ENCODE results near the gene ARHGAP45. TPM values are rescaled to one million over a fixed set of nuclear protein-coding genes. Genes with fewer than 3 reads are reported as not detected.

The ARHGAP45 gene
- total RNA-seq, 4 donors from 2014 or later = 9.5 to 29.8 (median 14.6) TPM

DNA sequence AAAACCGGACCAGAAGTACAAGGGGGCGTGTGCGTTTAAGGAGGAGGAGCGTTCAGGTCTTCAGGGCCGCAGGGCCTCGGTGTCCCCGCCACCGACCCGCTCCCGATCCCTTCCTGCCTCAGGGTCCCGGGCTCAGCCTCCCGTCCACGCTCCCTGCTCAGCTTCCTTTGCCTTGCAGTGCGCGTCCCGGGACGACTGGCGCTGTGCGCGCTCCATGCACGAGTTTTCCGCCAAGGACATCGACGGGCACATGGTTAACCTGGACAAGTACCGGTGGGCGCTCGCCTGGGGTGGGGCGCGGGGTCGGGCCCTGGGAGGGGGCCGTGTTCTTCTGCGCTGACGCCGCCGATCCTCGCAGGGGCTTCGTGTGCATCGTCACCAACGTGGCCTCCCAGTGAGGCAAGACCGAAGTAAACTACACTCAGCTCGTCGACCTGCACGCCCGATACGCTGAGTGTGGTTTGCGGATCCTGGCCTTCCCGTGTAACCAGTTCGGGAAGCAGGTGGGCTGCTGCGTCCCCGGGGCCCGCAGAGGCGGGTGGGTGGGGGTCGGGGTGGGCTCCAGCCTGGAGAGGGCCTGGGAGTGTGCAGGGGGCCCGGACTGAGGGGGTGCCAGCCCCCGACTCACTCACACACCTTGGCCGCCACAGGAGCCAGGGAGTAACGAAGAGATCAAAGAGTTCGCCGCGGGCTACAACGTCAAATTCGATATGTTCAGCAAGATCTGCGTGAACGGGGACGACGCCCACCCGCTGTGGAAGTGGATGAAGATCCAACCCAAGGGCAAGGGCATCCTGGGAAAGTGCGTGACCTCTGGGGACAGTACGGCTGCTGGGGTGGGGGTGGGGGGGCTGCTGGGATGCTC lies 38.3 kb downstream of the ARHGAP45 start:
- peak; percentile 63 for TF ChIP-seq POLR2AphosphoS5 (IDR thresholded peaks at IDR 0.05)
- TF ChIP-seq POLR2A (IDR thresholded peaks at IDR 0.05) = no peak
- no peaks in the 10 kb centered on the region for H3K9me3 ChIP-seq
- peaks cover 0 to 49% of the 10 kb centered on the region in 2 donors for H3K36me3 ChIP-seq
- no peak for ATAC-seq
- peak overlapping the region; percentile 75 to 83 for H3K4me3 ChIP-seq
- peak overlapping the region; percentile 98 to 99 (median 98) for H3K27ac ChIP-seq
- 88% methylated on average over 12 of the region's 69 CpGs; no CpG with 5 or more reads in 1 of the 2 donors for WGBS, 2 donors (ENCODE audit: low coverage in 1 of 2)
- no peaks in the 10 kb centered on the region for H3K27me3 ChIP-seq
- H3K4me1 ChIP-seq = peaks cover 0 to 66% (median 38%) of the 10 kb centered on the region in 3 donors

DNA sequence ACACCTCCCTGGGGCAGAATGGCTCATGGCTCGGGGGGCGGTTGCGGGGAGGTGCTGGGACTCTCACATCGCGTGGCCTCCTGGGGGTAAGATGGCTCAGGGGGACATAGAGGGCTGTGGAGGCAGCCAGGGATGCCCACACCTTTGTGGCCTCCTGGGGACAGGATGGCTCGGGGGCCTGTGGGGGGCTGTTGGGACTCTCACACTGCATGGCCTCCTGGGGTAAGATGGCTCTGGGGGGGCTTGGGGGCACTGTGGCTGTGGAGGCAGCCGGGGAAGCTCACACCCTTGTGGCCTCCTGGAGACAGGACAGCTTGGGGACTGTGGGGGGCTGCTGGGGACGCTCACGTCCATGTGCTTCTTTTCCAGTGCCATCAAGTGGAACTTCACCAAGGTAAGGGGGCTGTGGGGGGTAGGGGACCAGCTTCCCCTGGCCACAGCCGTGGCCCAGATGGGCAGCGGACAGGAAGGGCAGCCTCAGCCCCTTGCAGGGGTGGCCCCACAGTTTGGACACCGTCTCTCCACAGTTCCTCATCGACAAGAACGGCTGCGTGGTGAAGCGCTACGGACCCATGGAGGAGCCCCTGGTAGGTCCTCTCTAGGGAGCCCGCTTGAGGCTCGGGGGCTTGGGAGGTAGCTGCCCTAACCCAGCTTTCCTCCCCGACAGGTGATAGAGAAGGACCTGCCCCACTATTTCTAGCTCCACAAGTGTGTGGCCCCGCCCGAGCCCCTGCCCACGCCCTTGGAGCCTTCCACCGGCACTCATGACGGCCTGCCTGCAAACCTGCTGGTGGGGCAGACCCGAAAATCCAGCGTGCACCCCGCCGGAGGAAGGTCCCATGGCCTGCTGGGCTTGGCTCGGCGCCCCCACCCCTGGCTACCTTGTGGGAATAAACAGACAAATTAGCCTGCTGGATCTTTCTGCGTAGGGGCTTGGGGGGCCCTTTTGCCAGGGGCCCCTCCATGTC lies 39.2 kb downstream of the ARHGAP45 start:
- H3K4me3 ChIP-seq = peak overlapping the region in 1 of 2 donors; percentile 75
- H3K36me3 ChIP-seq = peaks cover 0 to 58% of the 10 kb centered on the region in 2 donors
- H3K4me1 ChIP-seq = peaks cover 0 to 57% (median 35%) of the 10 kb centered on the region in 3 donors
- 80 to 88% methylated on average over 2 to 5 of the region's 32 CpGs for WGBS, 2 donors (ENCODE audit: low coverage in 1 of 2)
- H3K27me3 ChIP-seq = no peaks in the 10 kb centered on the region
- ATAC-seq = no peak
- no peaks in the 10 kb centered on the region for H3K9me3 ChIP-seq
- TF ChIP-seq, protein P1, sequence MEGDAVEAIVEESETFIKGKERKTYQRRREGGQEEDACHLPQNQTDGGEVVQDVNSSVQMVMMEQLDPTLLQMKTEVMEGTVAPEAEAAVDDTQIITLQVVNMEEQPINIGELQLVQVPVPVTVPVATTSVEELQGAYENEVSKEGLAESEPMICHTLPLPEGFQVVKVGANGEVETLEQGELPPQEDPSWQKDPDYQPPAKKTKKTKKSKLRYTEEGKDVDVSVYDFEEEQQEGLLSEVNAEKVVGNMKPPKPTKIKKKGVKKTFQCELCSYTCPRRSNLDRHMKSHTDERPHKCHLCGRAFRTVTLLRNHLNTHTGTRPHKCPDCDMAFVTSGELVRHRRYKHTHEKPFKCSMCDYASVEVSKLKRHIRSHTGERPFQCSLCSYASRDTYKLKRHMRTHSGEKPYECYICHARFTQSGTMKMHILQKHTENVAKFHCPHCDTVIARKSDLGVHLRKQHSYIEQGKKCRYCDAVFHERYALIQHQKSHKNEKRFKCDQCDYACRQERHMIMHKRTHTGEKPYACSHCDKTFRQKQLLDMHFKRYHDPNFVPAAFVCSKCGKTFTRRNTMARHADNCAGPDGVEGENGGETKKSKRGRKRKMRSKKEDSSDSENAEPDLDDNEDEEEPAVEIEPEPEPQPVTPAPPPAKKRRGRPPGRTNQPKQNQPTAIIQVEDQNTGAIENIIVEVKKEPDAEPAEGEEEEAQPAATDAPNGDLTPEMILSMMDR (IDR thresholded peaks at IDR 0.05) = peak in 1 of 4 experiments; percentile 4
- no peak for TF ChIP-seq EP300 (IDR thresholded peaks at IDR 0.05)
- TF ChIP-seq POLR2A (IDR thresholded peaks at IDR 0.05) = no peak
- no peak for TF ChIP-seq POLR2AphosphoS5 (IDR thresholded peaks at IDR 0.05)
- H3K27ac ChIP-seq = peak overlapping the region in 3 of 4 donors; percentile 98

DNA sequence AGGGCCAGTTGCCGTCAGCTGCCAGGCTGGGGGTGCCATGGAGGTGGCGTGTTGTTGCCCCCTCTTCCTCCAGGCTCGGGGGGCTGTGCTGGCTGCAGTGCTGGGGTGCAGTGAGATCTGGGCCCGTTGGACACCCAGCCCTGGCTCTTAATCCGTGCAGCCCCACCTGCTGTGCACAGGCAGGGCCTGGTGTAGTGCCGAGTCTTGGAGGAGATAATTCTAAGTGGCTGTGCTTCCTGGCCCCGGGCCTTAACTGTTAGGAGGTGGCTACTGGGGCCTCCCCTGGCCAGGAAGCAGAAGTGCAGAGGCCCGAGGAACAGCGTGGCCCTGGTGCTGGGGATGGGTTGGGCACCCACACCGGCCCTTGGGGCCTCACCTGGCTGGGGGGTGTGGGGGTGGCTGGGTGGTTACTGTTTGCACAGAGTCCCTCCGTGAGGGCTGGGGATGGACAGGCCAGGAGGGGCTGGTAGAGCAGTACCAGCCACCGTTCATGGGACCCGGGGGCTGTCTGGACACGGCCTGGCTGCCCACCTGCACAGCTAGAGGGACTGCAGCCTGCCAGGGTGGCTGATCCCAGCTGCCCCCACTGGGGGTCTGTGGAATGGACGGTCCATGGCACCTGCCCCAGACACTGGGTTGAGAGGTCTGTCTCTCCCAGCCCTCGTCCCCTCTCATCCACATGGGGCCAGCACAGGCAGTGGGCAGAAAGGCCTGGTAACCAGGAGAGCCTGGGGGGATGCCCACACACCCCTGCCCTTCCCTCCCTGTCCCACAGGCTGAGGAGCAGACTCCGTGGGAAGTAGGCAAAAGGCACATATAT lies 40.1 kb downstream of the ARHGAP45 start:
- TF ChIP-seq POLR2A (IDR thresholded peaks at IDR 0.05) = no peak
- TF ChIP-seq, protein P1 (IDR thresholded peaks at IDR 0.05) = peak in 1 of 4 experiments; percentile 4
- Histone ChIP-seq H3K4me1 (peaks cover 0 to 54% (median 26%) of the 10 kb centered on the region in 3 donors), H3K4me3 (no peak overlapping the region), H3K36me3 (peaks cover 0 to 67% of the 10 kb centered on the region in 2 donors), H3K9me3 (no peaks in the 10 kb centered on the region), H3K27ac (peak overlapping the region in 3 of 4 donors; percentile 8 to 98 (median 15)), H3K27me3 (no peaks in the 10 kb centered on the region)
- no peak for ATAC-seq
- no CpG with 5 or more reads among the region's 17 CpGs for WGBS, 2 donors (ENCODE audit: low coverage in 1 of 2)

DNA sequence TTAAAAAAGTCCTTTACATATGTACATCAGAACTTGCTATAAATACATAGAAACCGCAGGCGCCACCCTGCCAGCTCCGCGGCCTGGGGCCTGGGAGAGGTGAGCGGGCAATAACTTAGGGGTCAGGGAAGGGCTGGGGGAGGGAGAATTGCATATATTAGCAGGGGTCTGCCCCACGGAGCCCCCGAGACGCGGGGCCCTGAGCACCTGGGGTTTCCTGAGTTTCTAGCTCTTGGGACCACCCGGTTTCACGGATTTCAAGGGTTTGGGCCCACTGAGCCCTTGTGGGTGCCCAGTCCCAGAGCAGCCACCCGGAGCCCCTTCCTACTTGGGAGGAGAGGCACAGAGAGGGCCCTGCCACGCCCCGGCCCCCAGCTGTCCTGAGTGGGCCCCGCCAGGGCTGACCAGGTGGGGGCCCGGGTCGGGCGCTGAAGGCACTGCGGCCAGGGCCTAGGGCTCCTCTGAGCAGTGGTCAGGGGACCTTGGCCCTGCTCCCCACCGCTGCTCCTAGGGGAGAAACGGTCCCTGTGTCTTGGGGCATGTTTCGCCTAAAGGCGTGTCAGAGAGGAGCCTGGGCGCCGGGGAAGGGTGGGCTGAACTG lies 40.8 kb downstream of the ARHGAP45 start:
- Histone ChIP-seq H3K27ac (no peak overlapping the region), H3K4me1 (peaks cover 0 to 54% (median 26%) of the 10 kb centered on the region in 3 donors), H3K4me3 (no peak overlapping the region), H3K9me3 (no peaks in the 10 kb centered on the region), H3K27me3 (no peaks in the 10 kb centered on the region), H3K36me3 (peaks cover 0 to 74% of the 10 kb centered on the region in 2 donors)
- ATAC-seq = no peak
- 90% methylated on average over 2 to 5 of the region's 25 CpGs for WGBS, 2 donors (ENCODE audit: low coverage in 1 of 2)
- TF ChIP-seq POLR2A (IDR thresholded peaks at IDR 0.05) (no peak), POLR2AphosphoS5 (IDR thresholded peaks at IDR 0.05) (peak; percentile 21)

DNA sequence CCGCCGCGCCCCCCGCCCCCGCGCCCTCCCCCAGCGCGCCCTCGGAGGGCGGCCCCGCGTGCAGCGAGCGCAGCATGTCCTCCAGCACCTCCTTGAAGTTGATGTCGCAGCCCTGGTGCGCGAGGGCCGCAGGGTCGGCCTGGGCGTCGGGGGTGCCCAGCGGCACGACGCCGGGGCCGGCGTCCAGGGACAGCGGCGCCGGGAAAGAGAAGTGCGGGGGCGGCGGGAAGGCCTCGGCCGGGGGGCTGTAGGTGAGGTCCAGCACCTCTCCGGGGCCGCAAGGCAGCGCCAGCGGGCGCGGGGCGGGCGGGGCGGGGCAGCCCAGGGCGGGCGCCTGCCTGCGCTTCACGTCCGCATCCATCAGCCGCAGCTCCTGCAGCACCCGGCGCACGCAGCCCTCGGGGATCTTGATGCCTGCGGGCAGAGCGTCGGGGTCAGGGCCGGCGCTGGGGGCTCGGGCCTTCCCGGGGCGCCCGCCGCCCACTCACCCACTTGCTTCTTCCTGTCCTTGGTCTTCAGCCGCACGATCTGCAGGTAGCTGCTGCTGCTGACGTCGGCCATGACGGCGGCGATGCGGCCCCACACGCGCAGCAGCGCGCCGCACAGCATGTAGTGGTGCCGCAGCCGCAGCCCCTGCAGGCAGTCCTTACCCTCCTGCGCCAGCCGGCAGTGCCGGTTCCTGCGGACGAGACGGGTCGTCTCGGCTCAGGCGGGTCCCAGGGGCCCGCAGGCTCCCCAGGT lies 41.5 kb downstream of the ARHGAP45 start:
- H3K9me3 ChIP-seq = no peaks in the 10 kb centered on the region
- H3K27ac ChIP-seq = no peak overlapping the region
- no peak for TF ChIP-seq POLR2AphosphoS5 (IDR thresholded peaks at IDR 0.05)
- TF ChIP-seq, protein P1 (IDR thresholded peaks at IDR 0.05) = no peak
- TF ChIP-seq EP300 (IDR thresholded peaks at IDR 0.05) = no peak
- no peak for TF ChIP-seq POLR2A (IDR thresholded peaks at IDR 0.05)
- WGBS, 2 donors (ENCODE audit: low coverage in 1 of 2) = 89% methylated on average over 10 of the region's 89 CpGs; no CpG with 5 or more reads in 1 of the 2 donors
- peaks cover 0 to 54% (median 25%) of the 10 kb centered on the region in 3 donors for H3K4me1 ChIP-seq
- ATAC-seq = no peak
- H3K27me3 ChIP-seq = no peaks in the 10 kb centered on the region
- peaks cover 0 to 77% of the 10 kb centered on the region in 2 donors for H3K36me3 ChIP-seq
- no peak overlapping the region for H3K4me3 ChIP-seq

All from gastroesophageal sphincter (tissue), 4 donors.